HG03558 (cell line): ENCODE results near the gene TOMM20.

Source experiments
- ATAC-seq: cut with Tn5 transposase; IDR thresholded peaks from one replicate; pipeline ENCODE4 v1.9.1; 2021; ENCODE audit warnings: moderate number of reproducible peaks; ENCODE audit not compliant: unreplicated experiment; ENCODE audit errors: extremely low read depth

TOMM20 gene

GRCh38 chr1:235069577-235070563 lies 58.8 kb downstream of the TOMM20 start:
- ATAC-seq = no peak

GRCh38 chr1:235069176-235069575 lies 59.5 kb downstream of the TOMM20 start:
- ATAC-seq = no peak

GRCh38 chr1:235068158-235069121 lies 60.2 kb downstream of the TOMM20 start:
- no peak for ATAC-seq

- no peak for ATAC-seq
Measured at GRCh38 chr1:235067396-235068157, 61.1 kb downstream of the TOMM20 start.

- ATAC-seq = no peak
Measured at GRCh38 chr1:235063068-235063765, 65.4 kb downstream of the TOMM20 start.

- no peak for ATAC-seq
Measured at GRCh38 chr1:235060607-235061470, 67.8 kb downstream of the TOMM20 start.
